H7 (cell line): ENCODE results near the gene ARL5C. TPM values are rescaled to one million over a fixed set of nuclear protein-coding genes. Genes with fewer than 3 reads are reported as not detected.
A peak's percentile ranks its signal among the peaks of the same experiment; 100 is the strongest.
"Not testable (repeated sequence)": the region's sequence is repeated elsewhere in the genome, so short reads cannot be mapped to it uniquely, and the experiment has no call there.

Experiments used
- DNase-seq: peaks from one replicate; pipeline ENCODE4 v3.0.0; 2012
- H3K27me3 ChIP-seq: 2 replicates; pipeline ENCODE4 v1.6.0; 2011; ENCODE audit warnings: mild to moderate bottlenecking, low read length; ENCODE audit not compliant: control insufficient read depth, insufficient read depth
- H3K36me3 ChIP-seq: replicated peaks from 2 replicates; pipeline ENCODE4 v1.5.1; 2011; ENCODE audit warnings: low read length; ENCODE audit not compliant: control insufficient read depth, insufficient read depth
- H3K4me3 ChIP-seq: 2 replicates; pipeline ENCODE4 v1.5.1; 2011; ENCODE audit warnings: low read depth, mild to moderate bottlenecking, control low read depth, low read length, moderate library complexity; ENCODE audit not compliant: insufficient read depth
- total RNA-seq: library from RNA; depleted of rRNA; stranded (reverse); fragments of >200 nt; shearing (Covaris generic); gene quantifications from 2 replicates; pipeline ENCODE4 v1.2.3, GENCODE V29; 2014

Gene ARL5C
- total RNA-seq, 1 experiment from 2014 or later: not detected

DNA sequence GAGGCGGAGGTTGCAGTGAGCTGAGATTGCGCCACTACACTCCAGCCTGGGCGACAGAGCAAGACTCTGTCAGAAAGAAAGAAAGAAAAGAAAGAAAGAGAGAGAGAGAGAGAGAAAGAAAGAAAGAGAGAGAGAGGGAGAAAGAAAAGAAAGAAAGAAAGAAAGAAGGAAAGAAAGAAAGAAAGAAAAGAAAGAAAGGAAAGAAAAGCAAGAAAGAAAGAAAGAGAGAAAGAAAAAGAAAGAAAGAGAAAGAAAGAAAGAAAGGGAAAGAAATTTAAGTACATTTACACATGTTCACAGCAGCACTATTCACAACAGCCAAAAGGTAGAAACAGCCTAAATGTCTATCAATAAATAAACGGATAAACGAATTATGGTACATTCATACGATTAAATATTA is 36.4 kb downstream of the ARL5C start:
- not testable (repeated sequence) for H3K4me3 ChIP-seq, H3K27me3 ChIP-seq, H3K36me3 ChIP-seq, DNase-seq

DNA sequence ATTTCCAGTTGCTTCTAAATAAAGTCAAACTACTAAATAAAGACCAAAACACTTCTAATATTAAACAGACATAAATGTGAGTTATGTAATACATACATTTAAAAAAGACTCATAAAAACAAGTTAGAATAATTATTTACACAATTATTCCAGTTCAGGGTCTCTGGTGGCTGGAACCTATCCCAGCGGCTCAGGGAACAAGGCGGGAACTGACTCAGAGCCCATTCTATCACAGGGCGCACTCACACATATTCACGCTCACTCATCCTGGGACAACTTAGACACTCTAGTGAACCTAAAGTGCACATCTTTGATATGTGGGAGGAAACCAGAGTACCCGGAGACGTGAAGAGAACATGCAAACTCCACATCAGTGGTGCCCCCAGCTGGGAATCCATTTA is 39.5 kb downstream of the ARL5C start:
- no peak overlapping the region for H3K4me3 ChIP-seq
- no peaks in the 10 kb centered on the region for H3K36me3 ChIP-seq
- no peak for DNase-seq

DNA sequence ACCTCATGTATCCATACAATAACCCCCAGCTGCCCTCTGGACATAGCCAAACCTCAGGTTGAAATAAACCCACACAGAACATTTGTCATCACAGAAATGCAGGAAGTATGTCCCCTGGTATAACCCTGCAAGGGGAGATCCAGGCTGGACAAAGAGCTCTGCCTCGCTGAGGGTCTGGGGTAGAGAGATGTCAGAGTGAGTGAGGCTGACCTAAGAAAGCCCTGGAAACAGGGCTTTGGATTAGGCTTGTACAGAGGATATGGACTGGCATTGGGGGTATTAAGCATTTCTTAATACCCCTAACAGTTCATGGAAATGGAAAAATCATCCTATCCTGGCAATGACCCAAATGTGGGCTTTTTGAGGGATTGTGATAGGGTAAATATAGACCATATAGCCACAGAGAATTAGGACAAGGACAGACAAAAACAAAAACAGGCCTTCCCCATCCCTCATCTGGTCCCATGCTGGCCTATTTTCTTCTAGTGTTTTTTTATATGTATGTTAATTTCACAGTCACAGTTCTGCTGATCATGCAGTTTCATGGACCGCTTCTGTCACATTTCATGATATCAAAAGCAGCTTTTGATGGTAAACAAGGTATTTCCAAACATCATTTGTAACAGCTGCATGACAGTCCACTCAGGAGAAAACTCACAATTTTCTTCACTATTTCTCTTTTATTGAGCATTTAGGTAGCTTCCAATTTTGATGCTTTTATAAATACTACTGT is 40.7 kb downstream of the ARL5C start:
- H3K36me3 ChIP-seq: no peaks in the 10 kb centered on the region
- H3K4me3 ChIP-seq: no peak overlapping the region
- DNase-seq: no peak
- H3K27me3 ChIP-seq: no peaks in the 10 kb centered on the region

More for the DNA sequence above, 39.5 kb downstream of the ARL5C start:
- H3K27me3 ChIP-seq: no peaks in the 10 kb centered on the region

DNA sequence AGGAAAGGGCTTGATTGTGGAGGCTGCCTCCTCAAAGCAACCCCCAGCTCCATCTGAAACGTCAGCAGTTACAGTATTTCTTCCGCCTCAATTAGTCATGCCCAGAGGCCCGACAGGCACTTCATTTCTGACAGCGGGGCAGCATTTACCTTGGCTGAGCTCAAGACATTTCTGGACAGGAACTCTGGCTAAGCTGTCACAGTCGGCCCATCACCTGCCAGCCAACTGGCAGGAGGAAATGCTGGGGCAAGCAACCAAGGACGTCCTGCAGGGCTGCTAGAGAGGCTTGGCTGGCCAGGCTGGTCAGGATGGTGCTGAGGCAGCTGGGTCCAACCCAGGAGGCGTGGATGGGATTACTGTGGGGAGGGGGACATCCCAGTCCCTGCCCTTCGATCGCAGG is 42.3 kb downstream of the ARL5C start:
- Histone ChIP-seq H3K27me3 (no peaks in the 10 kb centered on the region), H3K36me3 (no peaks in the 10 kb centered on the region), H3K4me3 (no peak overlapping the region)
- no peak for DNase-seq

DNA sequence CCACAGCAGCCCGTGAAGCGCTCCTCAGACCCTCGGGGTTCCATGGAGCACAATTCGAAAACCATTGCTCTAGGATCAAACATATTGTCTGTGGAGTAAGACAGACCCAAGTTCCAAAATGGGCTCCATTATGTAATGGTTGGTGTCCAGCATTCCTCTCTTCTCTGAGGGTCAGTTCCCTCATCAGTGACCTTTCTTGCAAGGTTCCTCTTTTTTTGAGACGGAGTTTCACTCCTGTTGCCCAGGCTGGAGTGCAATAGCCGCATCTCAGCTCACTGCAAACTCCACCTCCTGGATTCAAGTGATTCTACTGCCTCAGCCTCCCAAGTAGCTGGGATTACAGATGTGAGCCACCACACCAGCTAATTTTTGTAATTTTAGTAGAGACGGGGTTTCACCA is 43.0 kb downstream of the ARL5C start:
- no peak overlapping the region for H3K4me3 ChIP-seq
- no peaks in the 10 kb centered on the region for H3K36me3 ChIP-seq
- no peaks in the 10 kb centered on the region for H3K27me3 ChIP-seq
- DNase-seq: no peak

DNA sequence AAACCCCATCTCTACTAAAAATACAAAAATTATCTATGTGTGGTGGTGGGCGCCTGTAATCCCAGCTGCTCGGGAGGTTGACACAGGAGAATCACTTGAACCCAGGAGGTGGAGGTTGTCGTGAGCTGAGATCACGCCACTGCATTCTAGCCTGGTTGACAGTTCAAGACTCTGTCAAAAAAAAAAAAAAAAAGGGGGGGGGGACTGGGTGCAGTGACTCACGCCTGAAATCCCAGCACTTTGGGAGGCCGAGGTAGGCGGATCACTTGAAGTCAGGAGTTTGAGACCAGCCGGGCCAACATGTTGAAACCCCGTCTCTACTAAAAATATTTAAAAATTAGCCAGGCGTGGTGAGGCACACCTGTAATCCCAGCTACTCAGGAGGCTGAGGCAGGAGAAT is 44.0 kb downstream of the ARL5C start:
- DNase-seq, H3K4me3 ChIP-seq, H3K36me3 ChIP-seq, H3K27me3 ChIP-seq: not testable (repeated sequence)

DNA sequence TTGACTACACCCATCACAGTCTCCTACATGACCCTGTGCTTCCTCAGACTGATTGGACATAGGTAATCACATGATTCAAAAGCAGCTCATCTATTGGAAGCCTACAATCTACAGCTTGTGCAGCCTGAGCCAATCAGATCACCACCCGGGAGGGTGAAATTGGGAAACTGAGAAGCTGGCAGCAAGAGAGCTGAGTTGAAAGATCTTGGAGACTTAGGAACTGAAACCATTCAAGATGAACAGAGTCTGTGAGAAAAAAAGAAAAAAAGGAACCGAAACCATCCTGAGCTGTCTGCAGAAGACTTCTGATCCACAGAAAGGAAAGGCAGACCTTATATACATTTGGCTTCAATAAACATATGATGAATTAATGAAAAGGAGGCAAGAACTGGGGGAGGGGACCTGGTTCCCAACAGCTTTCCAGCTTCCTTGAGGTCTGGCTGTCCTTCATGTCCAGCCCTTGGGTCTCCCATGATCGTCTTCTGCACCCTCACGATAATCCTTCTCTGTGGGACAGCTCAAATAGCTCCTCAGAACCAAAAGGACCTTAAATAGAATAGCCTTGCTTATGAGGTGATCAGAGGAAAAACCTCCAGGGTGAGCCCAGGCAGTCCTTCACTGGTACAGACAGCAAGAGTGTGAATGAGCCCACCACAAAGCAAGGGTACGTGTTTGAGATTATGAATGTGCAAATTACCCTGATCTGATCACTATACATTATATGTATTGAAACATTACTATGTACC is 47.1 kb downstream of the ARL5C start:
- Histone ChIP-seq H3K4me3 (no peak overlapping the region), H3K27me3 (no peaks in the 10 kb centered on the region)
- no peak for DNase-seq

DNA sequence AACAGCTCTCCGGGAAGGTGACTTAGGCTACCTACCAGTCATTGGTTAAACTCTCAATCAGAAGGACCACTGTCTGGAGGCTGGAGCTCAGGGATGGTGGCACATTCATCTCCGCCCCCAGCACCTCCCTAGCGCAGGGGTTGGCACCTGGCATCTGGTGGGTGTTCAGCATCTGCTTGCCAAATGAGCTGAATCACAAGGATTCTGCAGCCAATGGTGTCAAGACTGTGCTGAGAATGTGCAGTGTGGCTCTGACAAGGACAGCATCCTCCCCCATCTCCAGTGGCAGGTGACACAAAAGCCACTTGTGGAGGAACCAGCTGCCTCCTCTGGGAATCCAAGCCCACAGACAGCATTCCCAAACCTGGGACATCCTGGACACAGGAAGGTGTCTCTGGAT is 49.7 kb downstream of the ARL5C start:
- Histone ChIP-seq H3K4me3 (no peak overlapping the region), H3K36me3 (no peaks in the 10 kb centered on the region), H3K27me3 (no peaks in the 10 kb centered on the region)
- DNase-seq: no peak

More for the DNA sequence above, 47.1 kb downstream of the ARL5C start:
- no peaks in the 10 kb centered on the region for H3K36me3 ChIP-seq

DNA sequence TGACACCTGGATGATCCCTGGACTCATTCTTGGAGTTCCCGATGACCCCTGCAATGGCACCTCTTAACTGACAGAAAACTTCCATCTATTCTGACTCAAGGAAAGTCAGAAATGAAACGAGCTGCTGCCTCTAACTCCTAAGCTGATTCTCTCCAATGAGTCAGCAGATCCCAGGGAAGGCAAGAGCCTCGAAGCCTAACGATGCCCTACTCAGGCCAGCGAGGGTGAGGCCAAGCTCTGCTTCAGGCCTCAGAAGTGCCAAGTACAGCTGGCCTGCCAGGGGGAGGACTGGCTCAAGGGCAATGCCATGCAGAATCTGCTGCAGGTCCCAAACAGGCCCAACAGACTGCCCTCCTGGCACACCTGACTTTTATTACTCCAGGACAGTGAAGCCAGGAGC is 50.8 kb downstream of the ARL5C start:
- no peak for DNase-seq
- H3K36me3 ChIP-seq: no peaks in the 10 kb centered on the region
- H3K4me3 ChIP-seq: no peak overlapping the region

DNA sequence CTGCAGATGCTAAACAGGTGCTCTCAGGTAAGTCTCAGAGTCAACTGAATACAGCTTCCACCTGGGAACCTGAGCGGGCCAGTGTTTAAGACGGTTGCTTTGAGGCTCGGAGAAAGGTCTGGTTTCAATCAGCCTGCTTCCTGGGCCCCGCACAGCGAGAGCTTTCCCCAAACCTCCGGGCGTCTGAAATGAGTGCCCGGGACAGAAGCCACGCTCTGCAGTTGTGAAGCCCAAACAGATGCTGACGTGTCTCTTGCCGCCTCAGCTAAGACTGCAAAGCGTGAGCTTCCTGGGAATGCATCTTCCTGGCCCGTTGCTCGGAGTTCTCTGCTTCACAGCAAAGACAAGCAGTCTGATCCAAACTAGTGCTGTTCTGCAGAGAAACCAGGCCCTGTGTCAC is 51.2 kb downstream of the ARL5C start:
- Histone ChIP-seq H3K27me3 (no peaks in the 10 kb centered on the region), H3K4me3 (no peak overlapping the region), H3K36me3 (no peaks in the 10 kb centered on the region)
- no peak for DNase-seq

More for the DNA sequence above, 50.8 kb downstream of the ARL5C start:
- H3K27me3 ChIP-seq: no peaks in the 10 kb centered on the region

DNA sequence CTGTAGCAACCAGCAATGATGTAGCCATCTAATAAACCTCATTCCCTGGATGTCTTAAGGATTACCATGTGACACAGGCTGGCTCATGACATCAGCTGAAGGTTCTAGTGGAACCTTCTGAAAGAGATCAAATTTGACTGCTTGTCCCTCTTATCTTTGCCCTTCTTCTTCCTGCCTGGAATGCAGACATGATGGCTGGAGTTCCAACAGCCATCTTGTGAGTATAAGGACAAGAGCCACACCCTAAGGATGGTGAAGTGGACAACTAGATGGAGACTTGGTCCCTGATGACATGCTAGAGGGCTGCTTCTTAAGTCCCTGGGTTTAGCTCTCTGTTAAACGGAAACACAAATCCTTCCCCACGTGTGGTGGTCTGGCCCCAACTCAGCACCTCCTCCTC is 52.1 kb downstream of the ARL5C start:
- no peaks in the 10 kb centered on the region for H3K36me3 ChIP-seq
- H3K4me3 ChIP-seq: no peak overlapping the region
- no peak for DNase-seq
- H3K27me3 ChIP-seq: no peaks in the 10 kb centered on the region

DNA sequence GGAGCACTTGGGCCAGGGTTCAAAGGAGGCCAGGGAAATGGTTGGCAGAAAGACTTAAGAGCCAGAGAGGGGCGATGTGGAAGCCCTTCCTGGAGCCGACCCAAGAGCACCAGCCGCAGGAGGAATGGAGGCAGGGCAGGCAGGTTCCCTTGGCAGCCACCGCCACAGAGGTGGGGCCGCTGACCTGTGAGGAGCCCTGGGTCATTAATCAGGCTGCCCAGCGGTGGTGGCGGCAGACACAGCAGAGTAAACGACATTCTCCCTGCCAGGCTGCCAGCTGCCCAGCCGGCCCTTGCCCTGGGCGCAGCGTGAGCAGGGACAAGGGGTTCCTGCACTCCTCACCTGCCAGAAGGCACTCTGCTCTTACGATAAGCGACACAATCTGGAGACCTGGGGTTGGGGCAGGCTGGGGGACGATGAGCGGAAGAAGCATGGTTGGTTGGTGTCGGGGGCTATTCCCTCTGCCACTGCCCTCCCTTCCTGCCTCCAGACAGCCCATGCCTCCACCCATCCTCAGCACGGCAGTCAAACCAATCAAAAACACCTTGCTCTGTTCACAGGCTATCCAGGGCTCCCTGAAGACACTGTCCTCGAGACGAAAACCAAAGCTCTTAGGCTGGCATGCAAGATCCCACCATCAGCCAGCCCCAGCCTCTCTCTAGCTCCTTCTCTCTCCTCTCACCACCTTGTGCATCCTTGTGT is 55.4 kb downstream of the ARL5C start:
- no peaks in the 10 kb centered on the region for H3K36me3 ChIP-seq
- no peak overlapping the region for H3K4me3 ChIP-seq
- no peaks in the 10 kb centered on the region for H3K27me3 ChIP-seq
- DNase-seq: peak; percentile 77

DNA sequence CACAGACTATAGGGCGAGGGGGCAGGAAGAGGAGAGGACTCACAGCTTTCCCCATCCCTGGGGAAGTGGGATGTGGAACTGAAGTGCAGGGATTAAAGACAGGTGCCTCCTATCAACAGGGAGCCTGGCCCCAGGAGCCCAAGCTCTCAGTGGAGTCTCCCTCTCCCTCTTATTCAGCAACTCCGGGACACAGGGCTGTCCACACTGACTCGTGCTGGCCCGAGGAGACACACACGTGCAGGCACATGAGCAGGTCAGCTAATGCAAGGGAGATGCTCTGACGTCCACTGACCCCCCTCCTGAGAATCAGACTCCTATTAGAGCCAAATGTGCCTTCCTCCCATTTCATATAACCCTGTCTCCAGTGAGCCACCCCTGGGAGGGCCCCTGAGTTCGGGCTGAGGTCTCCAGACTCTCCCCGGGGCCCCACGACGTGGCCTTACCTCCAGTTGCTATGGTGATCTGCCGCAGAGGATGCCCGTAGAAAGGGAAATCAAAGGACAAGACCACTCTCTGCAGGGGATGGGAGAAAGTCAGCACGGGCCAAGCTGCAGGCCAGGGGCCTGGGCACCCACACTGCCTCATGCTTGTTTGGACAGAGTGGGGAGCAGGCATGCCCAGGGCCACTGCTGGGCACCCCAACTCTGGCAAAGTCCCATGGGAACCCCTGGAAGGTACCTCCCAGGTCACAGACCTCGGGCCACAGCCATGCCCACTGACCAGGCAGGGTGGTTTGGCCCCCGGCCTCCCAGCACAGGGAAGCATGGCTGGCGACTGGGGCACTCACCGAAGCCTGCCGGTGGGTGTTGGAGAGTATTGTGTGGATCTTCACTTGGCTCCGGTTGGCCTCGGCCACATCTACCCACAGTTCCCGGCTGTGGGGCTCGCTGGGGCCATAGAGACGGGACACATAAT is 57.2 kb downstream of the ARL5C start:
- no peaks in the 10 kb centered on the region for H3K36me3 ChIP-seq
- no peak for DNase-seq
- no peaks in the 10 kb centered on the region for H3K27me3 ChIP-seq
- no peak overlapping the region for H3K4me3 ChIP-seq

DNA sequence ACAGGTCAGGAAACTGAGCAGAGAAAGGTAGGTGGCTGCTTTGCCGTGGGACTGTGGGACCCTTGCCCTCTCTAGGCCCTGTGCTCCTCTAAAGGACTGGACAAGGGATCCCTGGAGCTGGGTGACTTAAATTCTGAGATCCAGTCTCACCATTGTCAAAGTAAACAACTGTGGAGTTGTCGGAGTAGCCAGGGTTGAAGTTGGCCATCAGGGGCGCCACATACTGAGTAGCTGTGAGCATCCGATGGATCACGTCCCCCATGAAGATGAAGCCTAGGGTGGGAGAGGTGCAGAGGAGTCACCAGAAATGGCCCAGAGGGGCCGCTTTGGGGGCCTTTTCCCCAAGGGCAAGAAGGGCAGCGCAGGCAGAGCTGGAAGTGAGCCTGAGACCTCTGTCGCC is 58.0 kb downstream of the ARL5C start:
- H3K27me3 ChIP-seq: no peaks in the 10 kb centered on the region
- peak; percentile 61 for DNase-seq
- H3K36me3 ChIP-seq: no peaks in the 10 kb centered on the region
- H3K4me3 ChIP-seq: no peak overlapping the region
